ENCODE results near the gene KCTD6. TPM values are rescaled to one million over a fixed set of nuclear protein-coding genes. Genes with fewer than 3 reads are reported as not detected.
A peak's percentile ranks its signal among the peaks of the same experiment; 100 is the strongest.

KCTD6 gene
- total RNA-seq, 1 donor from 2014 or later: 7.9 TPM

DNA sequence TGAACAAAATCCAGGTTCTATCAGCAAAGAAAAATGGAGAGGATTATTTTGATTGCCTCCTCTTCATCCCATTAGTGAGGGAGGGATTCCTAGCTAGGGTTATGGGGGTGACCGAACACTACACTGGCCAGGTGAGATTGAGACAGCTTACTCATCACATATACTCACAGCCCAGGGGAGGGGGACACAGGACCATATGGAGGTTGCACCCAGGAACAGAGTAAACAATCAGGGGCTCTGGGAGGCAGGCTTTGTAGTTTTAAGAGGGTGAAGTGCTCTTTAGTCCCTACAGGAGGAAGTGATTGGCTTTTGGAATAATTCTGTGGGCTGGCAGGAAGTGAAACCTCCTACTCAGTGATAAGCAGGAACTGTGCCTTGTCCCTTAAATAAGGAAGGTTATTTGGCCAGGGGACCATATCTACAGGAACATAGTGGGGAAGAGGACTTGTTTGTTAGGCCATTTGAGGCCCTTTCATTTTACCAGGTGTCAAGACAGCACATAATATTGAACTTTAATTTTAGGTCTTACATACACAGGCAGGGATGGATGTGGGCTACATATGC, 17.5 kb upstream of the KCTD6 start:
- no peaks in the 10 kb centered on the region for H3K79me2 ChIP-seq (ENCODE audit: insufficient read depth, low read length)
- H3K4me2 ChIP-seq (ENCODE audit: low read length): no peak overlapping the region
- DNase-seq (ENCODE audit: low read depth) (no peak), FAIRE-seq (no peak)
- no peaks in the 10 kb centered on the region for H3K27me3 ChIP-seq (ENCODE audit: insufficient read depth, low read length)
- H3K9ac ChIP-seq (ENCODE audit: low read length): no peak overlapping the region
- no peak overlapping the region for H3K27ac ChIP-seq (ENCODE audit: low read depth, low read length)
- TF ChIP-seq, protein P1, sequence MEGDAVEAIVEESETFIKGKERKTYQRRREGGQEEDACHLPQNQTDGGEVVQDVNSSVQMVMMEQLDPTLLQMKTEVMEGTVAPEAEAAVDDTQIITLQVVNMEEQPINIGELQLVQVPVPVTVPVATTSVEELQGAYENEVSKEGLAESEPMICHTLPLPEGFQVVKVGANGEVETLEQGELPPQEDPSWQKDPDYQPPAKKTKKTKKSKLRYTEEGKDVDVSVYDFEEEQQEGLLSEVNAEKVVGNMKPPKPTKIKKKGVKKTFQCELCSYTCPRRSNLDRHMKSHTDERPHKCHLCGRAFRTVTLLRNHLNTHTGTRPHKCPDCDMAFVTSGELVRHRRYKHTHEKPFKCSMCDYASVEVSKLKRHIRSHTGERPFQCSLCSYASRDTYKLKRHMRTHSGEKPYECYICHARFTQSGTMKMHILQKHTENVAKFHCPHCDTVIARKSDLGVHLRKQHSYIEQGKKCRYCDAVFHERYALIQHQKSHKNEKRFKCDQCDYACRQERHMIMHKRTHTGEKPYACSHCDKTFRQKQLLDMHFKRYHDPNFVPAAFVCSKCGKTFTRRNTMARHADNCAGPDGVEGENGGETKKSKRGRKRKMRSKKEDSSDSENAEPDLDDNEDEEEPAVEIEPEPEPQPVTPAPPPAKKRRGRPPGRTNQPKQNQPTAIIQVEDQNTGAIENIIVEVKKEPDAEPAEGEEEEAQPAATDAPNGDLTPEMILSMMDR (IDR thresholded peaks at IDR 0.05; ENCODE audit: insufficient read depth, low read depth, low read length): no peak
- no peak for TF ChIP-seq EZH2 (IDR thresholded peaks at IDR 0.05; ENCODE audit: insufficient read depth, low read length)
- no peak overlapping the region for H3K27ac Mint-ChIP-seq (ENCODE audit: unreplicated experiment)
- H3K9me3 ChIP-seq (ENCODE audit: insufficient read depth, low read depth, low read length): peaks cover 4% of the 10 kb centered on the region
- no peak overlapping the region for H3K4me3 ChIP-seq (ENCODE audit: insufficient read depth, low read depth, low read length)
- no peak overlapping the region for H2AFZ ChIP-seq (ENCODE audit: low read depth, low read length)
- H3K4me3 Mint-ChIP-seq (ENCODE audit: unreplicated experiment): no peak overlapping the region
- no peaks in the 10 kb centered on the region for H4K20me1 ChIP-seq (ENCODE audit: insufficient read depth, low read length)
- H3K36me3 Mint-ChIP-seq (ENCODE audit: low read depth, unreplicated experiment): no peaks in the 10 kb centered on the region
- peaks cover under 1% of the 10 kb centered on the region for H3K9me3 Mint-ChIP-seq (ENCODE audit: unreplicated experiment)
- H3K36me3 ChIP-seq (ENCODE audit: insufficient read depth, low read length): no peaks in the 10 kb centered on the region
- peaks cover 18% of the 10 kb centered on the region for H3K4me1 ChIP-seq (ENCODE audit: insufficient read depth, low read length)
- peaks cover 21% of the 10 kb centered on the region for H3K4me1 Mint-ChIP-seq (ENCODE audit: low read depth, unreplicated experiment)
- H3K27me3 Mint-ChIP-seq (ENCODE audit: low read depth, unreplicated experiment): peaks cover 6% of the 10 kb centered on the region

DNA sequence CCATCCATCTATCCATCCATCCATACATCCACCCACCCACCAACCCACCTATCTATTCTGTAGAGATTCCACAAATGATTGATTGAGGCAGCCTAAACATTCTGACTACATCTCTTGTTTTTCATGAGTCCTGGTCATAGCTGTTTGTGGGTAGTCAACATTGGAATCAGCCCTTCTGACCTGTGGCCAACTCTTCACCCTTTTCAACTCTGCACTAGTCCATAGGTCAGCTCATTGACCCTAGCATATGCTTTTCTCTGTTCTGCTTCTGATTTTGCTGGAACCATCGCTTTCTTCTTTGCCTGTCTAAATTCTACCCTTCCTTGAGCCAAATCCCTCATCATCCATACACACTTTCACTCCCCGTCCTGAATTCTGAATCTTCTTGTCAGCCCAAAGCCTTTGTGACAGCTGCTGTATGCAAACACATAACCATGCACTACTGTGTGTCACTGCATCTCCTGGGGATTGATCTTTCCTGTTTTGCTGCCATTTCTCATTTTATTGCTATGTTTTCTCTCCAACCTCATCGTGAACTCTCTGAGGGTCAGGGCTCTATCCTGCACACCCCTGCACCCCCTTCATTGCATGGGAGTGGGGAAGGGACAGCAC, 16.8 kb upstream of the KCTD6 start:
- FAIRE-seq: no peak
- no peaks in the 10 kb centered on the region for H3K36me3 ChIP-seq (ENCODE audit: insufficient read depth, low read length)

More for the DNA sequence above, 16.8 kb upstream of the KCTD6 start:
- H2AFZ ChIP-seq (ENCODE audit: low read depth, low read length): no peak overlapping the region
- TF ChIP-seq, protein P1 (IDR thresholded peaks at IDR 0.05; ENCODE audit: insufficient read depth, low read depth, low read length): no peak
- no peak for TF ChIP-seq EZH2 (IDR thresholded peaks at IDR 0.05; ENCODE audit: insufficient read depth, low read length)
- H3K9ac ChIP-seq (ENCODE audit: low read length): no peak overlapping the region
- H3K27ac ChIP-seq (ENCODE audit: low read depth, low read length): no peak overlapping the region
- H3K9me3 Mint-ChIP-seq (ENCODE audit: unreplicated experiment): peaks cover 2% of the 10 kb centered on the region
- H3K9me3 ChIP-seq (ENCODE audit: insufficient read depth, low read depth, low read length): peaks cover 4% of the 10 kb centered on the region
- H3K36me3 Mint-ChIP-seq (ENCODE audit: low read depth, unreplicated experiment): no peaks in the 10 kb centered on the region
- DNase-seq (ENCODE audit: low read depth): no peak
- H3K4me1 ChIP-seq (ENCODE audit: insufficient read depth, low read length): peaks cover 18% of the 10 kb centered on the region
- no peak overlapping the region for H3K4me3 Mint-ChIP-seq (ENCODE audit: unreplicated experiment)
- H3K4me3 ChIP-seq (ENCODE audit: insufficient read depth, low read depth, low read length): no peak overlapping the region
- H3K4me2 ChIP-seq (ENCODE audit: low read length): no peak overlapping the region
- no peaks in the 10 kb centered on the region for H3K27me3 ChIP-seq (ENCODE audit: insufficient read depth, low read length)
- peaks cover 17% of the 10 kb centered on the region for H3K4me1 Mint-ChIP-seq (ENCODE audit: low read depth, unreplicated experiment)
- H3K79me2 ChIP-seq (ENCODE audit: insufficient read depth, low read length): no peaks in the 10 kb centered on the region
- peaks cover 6% of the 10 kb centered on the region for H3K27me3 Mint-ChIP-seq (ENCODE audit: low read depth, unreplicated experiment)
- H3K27ac Mint-ChIP-seq (ENCODE audit: unreplicated experiment): peak overlapping the region; percentile 63
- no peaks in the 10 kb centered on the region for H4K20me1 ChIP-seq (ENCODE audit: insufficient read depth, low read length)

Measured in astrocyte (in vitro differentiated cells and primary cell).